Measurements from ENCODE around the gene DGCR2.

DNA sequence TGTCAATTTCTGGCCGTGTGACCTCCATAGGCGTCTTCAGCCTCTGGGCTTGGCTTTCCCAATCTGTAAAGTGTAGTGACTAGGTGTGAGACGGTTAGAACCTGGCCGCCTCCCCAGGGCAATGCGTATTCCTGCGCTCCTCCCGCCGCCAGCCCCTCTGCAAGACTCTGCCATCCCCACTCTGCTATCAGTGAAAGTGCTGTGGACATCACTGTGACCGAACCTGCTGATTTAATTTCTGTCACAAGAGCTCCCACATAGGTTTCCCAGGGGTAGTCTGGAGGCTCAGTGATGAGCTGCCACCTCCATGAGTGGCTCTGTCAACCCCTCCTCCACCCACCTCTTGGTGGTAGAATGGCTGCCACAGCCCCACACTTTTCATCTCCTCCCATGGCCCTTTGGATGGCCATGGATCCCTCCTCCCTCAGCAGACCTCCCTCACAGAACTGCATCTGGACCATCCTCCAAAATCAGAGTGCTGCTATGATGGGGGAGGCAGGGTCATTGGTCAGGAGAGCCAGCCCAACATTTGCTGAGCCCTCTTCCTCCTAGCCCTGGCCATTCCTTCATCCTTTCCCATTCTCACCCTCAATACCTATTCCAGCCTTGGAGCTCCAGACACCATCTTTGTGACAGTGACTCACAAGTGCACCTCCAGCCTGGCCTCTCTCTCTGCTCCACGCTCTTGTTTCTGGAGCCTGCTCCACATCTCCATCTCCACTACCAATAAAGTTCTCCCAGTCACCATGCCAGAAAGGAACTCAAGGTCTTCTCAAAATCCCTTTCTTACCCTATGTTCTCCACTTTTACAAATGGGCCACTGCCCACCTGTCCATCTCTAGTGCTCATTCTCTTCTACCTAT is 29.3 kb upstream of the DGCR2 start:
- no peak for TF ChIP-seq CTCF (IDR thresholded peaks at IDR 0.05)
- no peak for TF ChIP-seq POLR2A (IDR thresholded peaks at IDR 0.05)
